Fibroblast of villous mesenchyme (primary cell): ENCODE measurements around the gene KLRK1. TPM values are rescaled to one million over a fixed set of nuclear protein-coding genes. Genes with fewer than 3 reads are reported as not detected.
"Not testable (repeated sequence)": the region's sequence is repeated elsewhere in the genome, so short reads cannot be mapped to it uniquely, and the experiment has no call there.

ENCODE experiments used
- DNase-seq: peaks from one replicate; pipeline ENCODE4 v3.0.0-alpha.2; 2010; ENCODE audit warnings: low read depth
- H3K4me3 ChIP-seq: 2 replicates; pipeline ENCODE4 v1.5.1; 2011; ENCODE audit warnings: low read depth, mild to moderate bottlenecking, low read length
- total RNA-seq: library from RNA; depleted of rRNA; stranded (reverse); fragments of >200 nt; gene quantifications from 2 replicates; pipeline ENCODE4 v1.2.3, GENCODE V29; 2012
- TF ChIP-seq, protein P1 (sequence below): IDR thresholded peaks from 2 replicates; pipeline ENCODE4 v1.5.1; 2012; ENCODE audit warnings: low read depth, mild to moderate bottlenecking, low read length; ENCODE audit not compliant: insufficient read depth

Gene KLRK1
- total RNA-seq, 1 donor: not detected

DNA sequence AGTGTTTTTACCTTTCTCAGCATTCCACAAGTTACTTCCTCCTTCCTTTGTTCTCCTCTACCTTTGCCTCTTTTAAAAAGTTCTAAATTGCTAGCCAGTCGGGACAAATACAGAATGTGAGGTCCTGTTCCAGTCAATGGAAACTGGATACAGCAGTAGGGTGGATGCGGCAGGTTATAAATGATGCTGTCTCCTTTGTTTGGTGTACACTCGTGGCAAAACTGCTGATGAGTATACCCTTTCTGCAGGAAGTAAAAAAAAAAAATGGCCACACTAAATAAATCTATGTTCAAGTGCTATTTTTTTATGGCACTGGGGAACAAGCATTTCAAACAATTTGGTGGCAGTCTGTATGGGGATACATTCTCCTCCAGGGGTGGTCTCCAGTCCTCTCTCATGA, 27.5 kb downstream of the KLRK1 start:
- DNase-seq: no peak
- TF ChIP-seq, protein P1, sequence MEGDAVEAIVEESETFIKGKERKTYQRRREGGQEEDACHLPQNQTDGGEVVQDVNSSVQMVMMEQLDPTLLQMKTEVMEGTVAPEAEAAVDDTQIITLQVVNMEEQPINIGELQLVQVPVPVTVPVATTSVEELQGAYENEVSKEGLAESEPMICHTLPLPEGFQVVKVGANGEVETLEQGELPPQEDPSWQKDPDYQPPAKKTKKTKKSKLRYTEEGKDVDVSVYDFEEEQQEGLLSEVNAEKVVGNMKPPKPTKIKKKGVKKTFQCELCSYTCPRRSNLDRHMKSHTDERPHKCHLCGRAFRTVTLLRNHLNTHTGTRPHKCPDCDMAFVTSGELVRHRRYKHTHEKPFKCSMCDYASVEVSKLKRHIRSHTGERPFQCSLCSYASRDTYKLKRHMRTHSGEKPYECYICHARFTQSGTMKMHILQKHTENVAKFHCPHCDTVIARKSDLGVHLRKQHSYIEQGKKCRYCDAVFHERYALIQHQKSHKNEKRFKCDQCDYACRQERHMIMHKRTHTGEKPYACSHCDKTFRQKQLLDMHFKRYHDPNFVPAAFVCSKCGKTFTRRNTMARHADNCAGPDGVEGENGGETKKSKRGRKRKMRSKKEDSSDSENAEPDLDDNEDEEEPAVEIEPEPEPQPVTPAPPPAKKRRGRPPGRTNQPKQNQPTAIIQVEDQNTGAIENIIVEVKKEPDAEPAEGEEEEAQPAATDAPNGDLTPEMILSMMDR: no peak
- H3K4me3 ChIP-seq: no peak overlapping the region

DNA sequence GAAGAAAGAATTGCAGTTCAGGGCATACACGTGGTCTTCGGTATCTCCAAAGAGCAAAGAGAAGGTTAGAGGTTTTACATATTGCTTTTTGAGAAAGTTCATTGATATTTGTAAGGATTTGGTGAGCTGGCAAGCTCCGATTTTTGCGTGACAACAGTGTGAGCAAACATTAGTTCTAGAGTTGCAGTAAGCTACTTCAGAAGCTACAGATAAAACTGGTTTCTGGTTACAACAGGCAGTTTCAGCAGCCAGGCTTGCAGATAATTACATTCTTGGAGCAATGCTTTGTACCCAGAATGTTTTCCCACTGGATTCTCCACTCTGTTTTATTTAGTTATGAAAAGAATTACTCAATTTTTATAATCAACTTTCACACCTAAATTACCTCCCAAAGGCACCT, 28.2 kb downstream of the KLRK1 start:
- no peak overlapping the region for H3K4me3 ChIP-seq
- DNase-seq: peak; percentile 63
- TF ChIP-seq, protein P1: no peak

DNA sequence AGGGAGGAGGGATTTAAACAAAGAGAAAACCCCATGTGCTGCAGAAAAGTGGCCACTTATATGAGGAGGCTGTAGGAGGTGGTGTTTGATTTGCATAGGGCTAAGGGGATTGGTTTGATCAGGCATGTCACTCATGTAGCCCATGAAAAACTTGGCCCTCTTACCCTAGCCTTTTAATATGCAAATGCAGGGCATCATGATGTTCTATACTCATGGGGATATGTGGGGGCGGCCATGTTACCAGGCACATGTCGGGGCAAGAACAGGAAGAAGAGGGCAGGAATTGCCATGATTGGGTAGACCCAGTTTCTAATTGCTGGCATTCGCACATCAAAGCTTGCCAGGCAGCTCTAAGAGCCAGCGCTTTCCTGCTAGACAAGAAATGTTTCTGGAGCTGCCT, 28.8 kb downstream of the KLRK1 start:
- no peak overlapping the region for H3K4me3 ChIP-seq
- no peak for DNase-seq
- TF ChIP-seq, protein P1: no peak

DNA sequence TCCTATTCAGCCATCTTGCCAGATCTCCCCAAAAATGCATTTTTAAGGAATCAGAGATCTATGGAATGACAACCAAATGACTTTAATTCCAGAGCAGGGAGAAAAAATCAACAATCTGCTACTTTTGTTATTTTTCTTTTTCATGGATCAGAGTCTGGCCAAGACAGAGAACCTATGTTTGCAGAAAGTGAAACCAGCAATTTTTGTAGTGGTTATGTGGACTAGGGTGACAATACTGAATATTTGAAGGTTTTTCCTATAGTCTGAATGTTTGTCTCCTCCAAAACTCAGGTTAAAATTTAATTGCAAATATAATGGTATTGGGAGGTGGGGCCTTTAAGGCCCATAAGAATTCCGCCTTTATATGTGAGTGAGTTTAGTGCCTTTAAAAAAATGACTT, 30.9 kb downstream of the KLRK1 start:
- H3K4me3 ChIP-seq: no peak overlapping the region
- TF ChIP-seq, protein P1: no peak
- DNase-seq: no peak

DNA sequence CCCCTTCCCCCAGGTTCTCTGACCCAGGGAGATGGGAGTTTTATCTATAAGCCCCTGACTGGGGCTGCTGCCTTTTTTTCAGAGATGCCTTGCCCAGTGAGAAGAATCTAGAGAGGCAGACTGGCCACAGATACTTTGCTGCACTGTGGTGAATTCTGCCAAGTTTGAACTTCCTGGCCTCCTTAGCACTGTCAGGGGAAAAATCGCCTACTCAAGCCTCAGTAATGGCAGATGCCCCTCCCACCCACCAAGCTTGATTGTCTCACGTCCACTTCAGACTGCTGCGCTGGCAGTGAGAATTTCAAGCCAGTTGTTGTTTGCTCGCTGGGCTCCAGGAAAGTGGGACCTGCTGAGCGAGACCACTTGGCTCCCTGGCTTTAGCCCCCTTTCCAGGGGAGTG, 31.7 kb downstream of the KLRK1 start:
- H3K4me3 ChIP-seq: no peak overlapping the region
- TF ChIP-seq, protein P1: no peak
- DNase-seq: no peak

DNA sequence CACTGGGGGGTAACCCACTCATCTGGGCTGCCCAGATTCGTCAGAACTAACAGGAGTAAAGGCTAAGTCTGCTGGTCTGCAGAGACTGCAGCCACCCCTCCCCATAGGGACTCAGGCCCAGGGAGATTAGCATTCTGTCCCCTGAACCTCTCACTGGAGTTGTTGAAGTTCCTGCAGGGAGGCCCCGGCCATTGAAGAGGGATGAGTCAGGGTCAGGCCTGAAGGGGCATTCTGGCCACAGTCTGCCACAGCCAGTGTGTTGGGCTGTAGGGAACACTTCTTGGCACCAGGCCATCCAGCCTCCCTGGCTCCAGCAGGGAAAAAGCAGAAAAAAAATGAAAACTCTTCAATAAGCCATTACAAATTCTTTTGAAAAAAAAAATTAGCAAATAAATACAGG, 35.3 kb downstream of the KLRK1 start:
- DNase-seq: peak; percentile 37
- no peak overlapping the region for H3K4me3 ChIP-seq
- TF ChIP-seq, protein P1: no peak

DNA sequence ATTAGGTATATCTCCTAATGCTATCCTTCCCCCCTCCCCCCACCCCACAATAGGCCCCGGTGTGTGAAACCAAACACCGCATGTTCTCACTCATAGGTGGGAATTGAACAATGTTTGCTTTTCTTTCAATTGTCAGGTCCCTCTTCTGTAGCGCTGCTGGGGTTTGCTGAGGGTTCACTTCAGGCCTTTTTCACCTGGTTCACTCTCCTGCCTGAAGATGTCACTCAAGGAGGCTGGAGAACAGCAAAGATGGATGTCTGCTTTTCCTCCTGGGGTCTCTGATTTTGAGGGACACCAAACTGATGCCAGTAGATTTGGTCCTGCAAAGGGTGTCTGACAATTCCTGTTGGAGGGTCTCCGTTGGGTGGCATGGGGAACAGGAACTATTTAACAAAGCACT, 35.8 kb downstream of the KLRK1 start:
- TF ChIP-seq, protein P1: no peak
- DNase-seq: no peak
- H3K4me3 ChIP-seq: no peak overlapping the region

DNA sequence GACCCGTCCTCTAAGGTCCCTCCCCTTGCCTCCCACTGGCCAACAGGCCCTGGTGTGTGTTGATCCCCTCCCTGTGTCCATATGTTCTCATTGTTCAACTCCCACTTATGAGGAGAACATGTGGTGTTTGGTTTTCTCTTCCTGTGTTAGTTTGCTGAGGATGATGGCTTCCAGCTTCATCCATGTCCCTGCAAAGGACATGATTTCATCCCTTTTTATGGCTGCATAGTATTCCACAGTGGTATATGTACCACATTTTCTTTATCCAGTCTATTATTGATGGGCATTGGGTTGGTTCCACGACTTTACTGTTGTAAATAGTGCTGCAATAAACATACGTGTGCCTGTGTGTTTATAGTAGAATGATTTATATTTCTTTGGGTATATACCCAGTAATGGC, 38.4 kb downstream of the KLRK1 start:
- DNase-seq, H3K4me3 ChIP-seq: not testable (repeated sequence)
